SK-N-SH (cell line): ENCODE results near the gene MINK1. TPM values are rescaled to one million over a fixed set of nuclear protein-coding genes. Genes with fewer than 3 reads are reported as not detected.

Source experiments
- CTCF ChIA-PET: fragments of 300-600, 350-600 bp; formaldehyde crosslinking; extraction: SDS; loops from one replicate; lab custom pipeline; 2021; lab: Yijun Ruan, JAX
- POLR2A ChIA-PET: fragments of 350-600 bp; sonication (Branson Sonifier 250); formaldehyde crosslinking; extraction: SDS; loops from one replicate; lab custom pipeline; 2020; ENCODE audit warnings: antibody characterized with exemption, inconsistent platforms; lab: Yijun Ruan, JAX
- DNase-seq: peaks from one replicate; pipeline ENCODE4 v3.0.0; 2012
- H2AFZ ChIP-seq: fragments of 200-600 bp; sonication (generic); 2 replicates; pipeline ENCODE4 v1.8.1; 2016; ENCODE audit warnings: antibody characterized with exemption, mild to moderate bottlenecking, low read depth
- H3F3A ChIP-seq: fragments of 200-600 bp; sonication (generic); replicated peaks from 2 replicates; pipeline ENCODE3; 2016; ENCODE audit warnings: antibody characterized with exemption, mild to moderate bottlenecking; ENCODE audit not compliant: insufficient read depth
- H3K27ac ChIP-seq, 2 experiments: fragments of 200-500 bp in 1 of 2; fragments of 200-600 bp in 1 of 2; sonication (Bioruptor generic) in 1 of 2; sonication (generic), shearing (Covaris generic) in 1 of 2; 2 replicates each; pipeline versions ENCODE4 v1.5.1 to v1.6.1; 2014 to 2016; ENCODE audit warnings: low read depth in 2 of 2, inconsistent platforms in 1 of 2, low read length in 1 of 2, mild to moderate bottlenecking in 1 of 2, mixed read lengths in 1 of 2
- H3K27me3 ChIP-seq: fragments of 200-600 bp; sonication (generic), shearing (Covaris generic); 2 replicates; pipeline ENCODE4 v1.6.1; 2016; ENCODE audit warnings: mixed run types; ENCODE audit not compliant: insufficient read depth
- H3K36me3 ChIP-seq, 2 experiments: fragments of 200-500 bp in 1 of 2; fragments of 200-600 bp in 1 of 2; sonication (Bioruptor generic) in 1 of 2; sonication (generic) in 1 of 2; replicated peaks in 1 of 2; 2 replicates each; pipeline versions ENCODE3 to v1.5.1; 2014 to 2016; ENCODE audit warnings: low read length in 1 of 2, mild to moderate bottlenecking in 1 of 2; ENCODE audit not compliant: insufficient read depth in 2 of 2, control insufficient read depth in 1 of 2
- H3K4me1 ChIP-seq, 2 experiments: fragments of 200-500 bp in 1 of 2; fragments of 200-600 bp in 1 of 2; sonication (Bioruptor generic) in 1 of 2; sonication (generic), shearing (Covaris generic) in 1 of 2; 2 replicates each; pipeline versions ENCODE4 v1.5.1 to v1.6.1; 2014 to 2016; ENCODE audit warnings: low read depth in 1 of 2, low read length in 1 of 2, mixed run types in 1 of 2; ENCODE audit not compliant: insufficient read depth in 2 of 2, control insufficient read depth in 1 of 2
- H3K4me2 ChIP-seq: fragments of 200-600 bp; sonication (generic), shearing (Covaris generic); 2 replicates; pipeline ENCODE4 v1.6.1; 2017; ENCODE audit warnings: mixed run types
- H3K4me3 ChIP-seq, 2 experiments: fragments of 200-500 bp in 1 of 2; fragments of 200-600 bp in 1 of 2; sonication (Bioruptor generic) in 1 of 2; sonication (generic), shearing (Covaris generic) in 1 of 2; 2 replicates each; pipeline versions ENCODE4 v1.5.1 to v1.8.1; 2014 to 2016; ENCODE audit warnings: low read depth in 2 of 2, inconsistent platforms in 1 of 2, low read length in 1 of 2, mild to moderate bottlenecking in 1 of 2, mixed read lengths in 1 of 2, moderate library complexity in 1 of 2
- H3K79me2 ChIP-seq: fragments of 200-600 bp; sonication (generic); 2 replicates; pipeline ENCODE4 v1.8.1; 2017; ENCODE audit warnings: mild to moderate bottlenecking; ENCODE audit not compliant: insufficient read depth
- H3K9ac ChIP-seq: fragments of 200-600 bp; sonication (generic); 2 replicates; pipeline ENCODE4 v1.6.1; 2017; ENCODE audit warnings: mixed run types
- H3K9me2 ChIP-seq: fragments of 200-600 bp; sonication (generic); 2 replicates; pipeline ENCODE4 v1.6.1; 2017; ENCODE audit warnings: mixed run types
- H3K9me3 ChIP-seq: fragments of 200-600 bp; sonication (generic); 2 replicates; pipeline ENCODE4 v1.6.1; 2017; ENCODE audit warnings: mixed run types, mild to moderate bottlenecking, moderate library complexity
- H4K20me1 ChIP-seq: fragments of 200-600 bp; sonication (generic); 2 replicates; pipeline ENCODE4 v1.6.1; 2017; ENCODE audit warnings: mild to moderate bottlenecking, mixed run types; ENCODE audit not compliant: insufficient read depth
- CTCF ChIP-seq: fragments of 200-600 bp; sonication (generic); IDR thresholded peaks from 2 replicates; pipeline ENCODE4 v1.6.1; 2017; ENCODE audit warnings: antibody characterized with exemption, mild to moderate bottlenecking, moderate library complexity
- FOSL2 ChIP-seq: IDR thresholded peaks from 2 replicates; pipeline ENCODE4 v1.4.0; 2012; ENCODE audit warnings: low read depth, mild to moderate bottlenecking, moderate library complexity, borderline replicate concordance
- FOXM1 ChIP-seq: IDR thresholded peaks from 2 replicates; pipeline ENCODE4 v1.4.0; 2012; ENCODE audit warnings: low read depth, mild to moderate bottlenecking
- GABPA ChIP-seq: IDR thresholded peaks from 2 replicates; pipeline ENCODE4 v1.4.0; 2012; ENCODE audit warnings: low read depth, mild to moderate bottlenecking
- GATA2 ChIP-seq: sonication (generic); formaldehyde crosslinking; IDR thresholded peaks from 2 replicates; pipeline ENCODE4 v1.5.0; 2020; ENCODE audit warnings: mild to moderate bottlenecking, missing genetic modification reagents
- MXI1 ChIP-seq: IDR thresholded peaks from 2 replicates; pipeline ENCODE4 v1.6.1; 2012; ENCODE audit warnings: mild to moderate bottlenecking, low read depth, low read length, improper control_type of control experiment
- PBX3 ChIP-seq: IDR thresholded peaks from 2 replicates; pipeline ENCODE4; 2012
- RCOR1 ChIP-seq: fragments of 150-350 bp; IDR thresholded peaks from 2 replicates; pipeline ENCODE4 v1.6.1; 2017; ENCODE audit warnings: antibody characterized with exemption, low read length
- RXRA ChIP-seq: IDR thresholded peaks from 2 replicates; pipeline ENCODE4 v1.4.0; 2012; ENCODE audit warnings: low read depth, mild to moderate bottlenecking, borderline replicate concordance
- SIN3A ChIP-seq: IDR thresholded peaks from 2 replicates; pipeline ENCODE4 v1.6.1; 2012; ENCODE audit warnings: low read depth, mild to moderate bottlenecking, low read length, moderate library complexity, borderline replicate concordance
- TAF1 ChIP-seq: IDR thresholded peaks from 2 replicates; pipeline ENCODE4 v1.6.1; 2012; ENCODE audit warnings: low read depth, mild to moderate bottlenecking, low read length, moderate library complexity, borderline replicate concordance
- TEAD4 ChIP-seq: IDR thresholded peaks from 2 replicates; pipeline ENCODE4 v1.4.0; 2012; ENCODE audit warnings: mild to moderate bottlenecking, borderline replicate concordance; ENCODE audit not compliant: insufficient read depth
- YY1 ChIP-seq: IDR thresholded peaks from 2 replicates; pipeline ENCODE4 v1.4.0; 2012; ENCODE audit warnings: low read depth, mild to moderate bottlenecking
- WGBS: methylation state at CpG from one replicate; pipeline ENCODE4 v1.1.6; 2017; ENCODE audit warnings: low lambda C conversion rate; 5-methylcytosine and 5-hydroxymethylcytosine counted together
- polyA plus RNA-seq, 3 experiments: library from polyadenylated mRNA; depleted of rRNA; stranded (reverse); fragments of >200 nt; gene quantifications; 2 replicates each; pipeline ENCODE4 v1.2.3, GENCODE V29; 2012

MINK1 gene
- polyA plus RNA-seq, 1 of the 3 experiments (the other 2 are of a cell fraction) = 64.7 TPM

- no peak for TF ChIP-seq FOXM1
- TF ChIP-seq RXRA = no peak
- peak; percentile 98 for TF ChIP-seq FOSL2
- peak; percentile 37; the same call in 1 of the 2 replicates for TF ChIP-seq GABPA
- TF ChIP-seq MXI1 = no peak
- TF ChIP-seq YY1 = peak; percentile 41; the same call in 1 of the 2 replicates
- TF ChIP-seq PBX3 = peak; percentile 64
- peak; percentile 60; the same call in 1 of the 2 replicates for TF ChIP-seq SIN3A
- no peak for TF ChIP-seq CTCF
Measured at GRCh38 chr17:4945176-4945943, 112.2 kb downstream of the MINK1 start (continued).

- H3K4me1 ChIP-seq = peaks cover 23 to 37% of the 10 kb centered on the region in 2 experiments
- WGBS = 8% methylated on average over 3 of the region's 4 CpGs
- ChIA-PET CTCF (interaction anchor here (0.5 to 1.5 kb wide), 3 partner anchors 12 to 29 kb away, joined by 3 to 4 read pairs (median 3); partner anchors contain the start of gene SPAG7), POLR2A (interaction anchor here (0.6 to 4.3 kb wide), 3 partner anchors 17 to 24 kb away, joined by 3 to 32 read pairs (median 3); partner anchors contain the start of gene SPAG7)
- peaks cover 37 to 40% of the 10 kb centered on the region in 2 experiments for H3K36me3 ChIP-seq
- H3K27me3 ChIP-seq = no peaks in the 10 kb centered on the region
- peaks cover 75% of the 10 kb centered on the region for H3F3A ChIP-seq
- peaks cover 82% of the 10 kb centered on the region for H3K79me2 ChIP-seq
- no peaks in the 10 kb centered on the region for H3K9me3 ChIP-seq
- TF ChIP-seq TEAD4 = no peak
- no peak for TF ChIP-seq TAF1
- no peak for TF ChIP-seq RCOR1
- no peak for TF ChIP-seq GATA2 (CRISPR knock-in tag)
- H3K4me3 ChIP-seq = peak overlapping the region; percentile 79 to 99
- DNase-seq = no peak
- H3K9me2 ChIP-seq = no peaks in the 10 kb centered on the region
- H3K27ac ChIP-seq = peak overlapping the region; percentile 63 to 97
- H2AFZ ChIP-seq = no peak overlapping the region
- H3K4me2 ChIP-seq = peak overlapping the region; percentile 98
- peaks cover 45% of the 10 kb centered on the region for H4K20me1 ChIP-seq
- H3K9ac ChIP-seq = peak overlapping the region; percentile 99
Measured at GRCh38 chr17:4945944-4946280, 112.8 kb downstream of the MINK1 start.
